ENCODE results near the gene TTC16. TPM values are rescaled to one million over a fixed set of nuclear protein-coding genes. Genes with fewer than 3 reads are reported as not detected.

Gene TTC16
- total and polyA plus RNA-seq, 2 of the 8 experiments (the other 6 are each of a cell fraction or from before 2014, with no cell fraction given), result 0.03 TPM; not detected in 1

DNA sequence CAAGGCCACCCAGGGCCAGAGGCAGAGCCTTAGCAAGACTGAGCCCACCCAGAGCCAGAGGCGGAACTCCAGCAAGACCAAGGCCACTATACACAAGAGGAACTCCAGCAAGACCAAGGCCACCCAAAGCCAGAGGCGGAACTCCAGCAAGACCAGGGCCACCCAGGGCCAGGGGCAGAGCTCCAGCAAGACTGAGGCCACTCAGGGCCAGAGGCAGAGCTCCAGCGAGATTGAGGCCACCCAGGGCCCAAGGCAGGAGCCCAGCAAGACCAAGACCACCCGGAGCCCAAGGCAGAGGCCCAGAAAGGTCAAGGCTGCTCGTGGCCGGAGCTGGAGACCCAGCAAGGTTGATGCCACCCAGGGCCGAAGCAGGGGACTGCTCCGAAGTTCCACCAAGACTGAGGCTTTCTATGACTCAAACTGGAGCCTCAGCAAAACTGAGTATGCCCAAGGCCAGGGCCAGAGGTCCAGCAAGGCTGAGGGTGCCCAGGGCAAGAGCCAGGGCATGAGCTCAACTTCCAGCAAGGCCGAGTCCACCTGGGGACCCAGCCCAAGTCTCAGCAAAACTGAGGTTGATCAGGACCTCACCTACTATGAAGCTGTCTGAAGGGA lies 15.0 kb downstream of the TTC16 start:
- no peak for FAIRE-seq
- ChIA-PET CTCF (ENCODE audit: partially characterized antibody) (interaction anchor here (0.6 to 5.0 kb wide), 9 partner anchors 14 to 227 kb away, joined by 3 to 18 read pairs (median 4); partner anchors contain the start of gene CFAP157), POLR2A (ENCODE audit: partially characterized antibody) (interaction anchor here (0.7 kb wide), 1 partner anchor 28 kb away, joined by 3 read pairs; no protein-coding TSS in a partner anchor)
- no peak overlapping the region for H3K4me3 ChIP-seq (ENCODE audit: extremely low read depth in 1 of 4, insufficient read depth in 2 of 4, low read depth in 3 of 4, low read length in 4 of 4)
- no peak overlapping the region for H2AK5ac ChIP-seq (ENCODE audit: low read depth, low read length)
- H3K14ac ChIP-seq (ENCODE audit: insufficient read length), result no peak overlapping the region
- H3K23ac ChIP-seq (ENCODE audit: insufficient read length), result no peak overlapping the region
- H2BK12ac ChIP-seq (ENCODE audit: low read depth, low read length), result 0 out of 2 replicates have a peak overlapping the region, but pooled peaks have one; percentile 39
- no peak overlapping the region for H3K27ac ChIP-seq (ENCODE audit: low read depth, low read length)
- H3K79me2 ChIP-seq (ENCODE audit: control insufficient read depth in 1 of 2, insufficient read depth in 2 of 2, low read length in 2 of 2), result no peaks in the 10 kb centered on the region
- H2BK120ac ChIP-seq (replicated peaks; ENCODE audit: low read depth, low read length), result no peak overlapping the region
- H3K36me3 ChIP-seq (ENCODE audit: control insufficient read depth in 2 of 4, insufficient read depth in 4 of 4, low read length in 3 of 4), result no peaks in the 10 kb centered on the region
- no peak overlapping the region for H4K8ac ChIP-seq (ENCODE audit: extremely low read depth, insufficient read depth, low read length)
- H3K9me3 ChIP-seq (ENCODE audit: insufficient read depth in 2 of 2, low read depth in 1 of 2, low read length in 1 of 2), result no peaks in the 10 kb centered on the region
- 0 out of 2 replicates have a peak, but pooled peaks cover 2% of the 10 kb centered on the region for H3K23me2 ChIP-seq (ENCODE audit: low read depth, low read length)
- H3K27me3 ChIP-seq (replicated peaks in 1 of 4; ENCODE audit: control insufficient read depth in 3 of 4, extremely low read depth in 1 of 4, insufficient read depth in 3 of 4, low read length in 3 of 4), result no peaks in the 10 kb centered on the region
- H2AFZ ChIP-seq (ENCODE audit: low read length), result no peak overlapping the region
- 96% methylated on average over 9 of the region's 9 CpGs; no CpG with 5 or more reads in 1 of the 2 experiments for WGBS, 2 experiments (ENCODE audit: extremely low coverage in 1 of 2, insufficient coverage in 1 of 2, insufficient read length in 1 of 2, insufficient replicate concordance in 2 of 2, low coverage in 1 of 2, low lambda C conversion rate in 2 of 2, missing lambda C conversion rate in 1 of 2)
- H2BK15ac ChIP-seq (ENCODE audit: low read length), result no peak overlapping the region
- no peak overlapping the region for H2BK5ac ChIP-seq (ENCODE audit: low read depth, low read length)
- H4K5ac ChIP-seq (ENCODE audit: insufficient read length, low read depth, low read length), result no peak overlapping the region
- no peak overlapping the region for H3K18ac ChIP-seq (ENCODE audit: extremely low read depth, low read length)
- DNase-seq (ENCODE audit: low read depth in 1 of 2, low spot score in 2 of 2), result no peak
- peaks cover 0 to 2% of the 10 kb centered on the region in 2 experiments for H4K20me1 ChIP-seq (replicated peaks in 1 of 2; ENCODE audit: control insufficient read depth in 1 of 2, insufficient read depth in 2 of 2, low read length in 2 of 2)
- H3K56ac ChIP-seq (replicated peaks; ENCODE audit: insufficient read length, low read depth, low read length), result no peak overlapping the region
- H3K4ac ChIP-seq (replicated peaks; ENCODE audit: insufficient read length, low read depth, low read length), result no peak overlapping the region
- peaks cover 3 to 11% (median 6%) of the 10 kb centered on the region in 4 experiments; a peak in 6 of 7 replicates for H3K4me1 ChIP-seq (replicated peaks in 1 of 4; ENCODE audit: control insufficient read depth in 3 of 4, insufficient read depth in 4 of 4, low read length in 3 of 4)
- no peak overlapping the region for H4K91ac ChIP-seq (replicated peaks; ENCODE audit: insufficient read length, low read length)
- no peak overlapping the region for H3K4me2 ChIP-seq (ENCODE audit: insufficient read depth in 1 of 2, low read depth in 2 of 2, low read length in 2 of 2)
- H2BK20ac ChIP-seq (ENCODE audit: low read length), result no peak overlapping the region
- no peaks in the 10 kb centered on the region for H3K79me1 ChIP-seq (ENCODE audit: low read depth, low read length)
- H3K9ac ChIP-seq (replicated peaks in 1 of 4; ENCODE audit: extremely low read depth in 1 of 4, low read depth in 3 of 4, low read length in 3 of 4), result no peak overlapping the region
- no peak for TF ChIP-seq EZH2 (IDR thresholded peaks at IDR 0.05; ENCODE audit: low read depth, low read length, severe bottlenecking)
- no peak for TF ChIP-seq GABPA (IDR thresholded peaks at IDR 0.05; ENCODE audit: borderline replicate concordance, insufficient read depth, low read length)
- no peak for TF ChIP-seq TCF12 (IDR thresholded peaks at IDR 0.05; ENCODE audit: low read depth, low read length)
- TF ChIP-seq, protein P1, sequence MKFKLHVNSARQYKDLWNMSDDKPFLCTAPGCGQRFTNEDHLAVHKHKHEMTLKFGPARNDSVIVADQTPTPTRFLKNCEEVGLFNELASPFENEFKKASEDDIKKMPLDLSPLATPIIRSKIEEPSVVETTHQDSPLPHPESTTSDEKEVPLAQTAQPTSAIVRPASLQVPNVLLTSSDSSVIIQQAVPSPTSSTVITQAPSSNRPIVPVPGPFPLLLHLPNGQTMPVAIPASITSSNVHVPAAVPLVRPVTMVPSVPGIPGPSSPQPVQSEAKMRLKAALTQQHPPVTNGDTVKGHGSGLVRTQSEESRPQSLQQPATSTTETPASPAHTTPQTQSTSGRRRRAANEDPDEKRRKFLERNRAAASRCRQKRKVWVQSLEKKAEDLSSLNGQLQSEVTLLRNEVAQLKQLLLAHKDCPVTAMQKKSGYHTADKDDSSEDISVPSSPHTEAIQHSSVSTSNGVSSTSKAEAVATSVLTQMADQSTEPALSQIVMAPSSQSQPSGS (IDR thresholded peaks at IDR 0.05; ENCODE audit: low read length), result no peak
- TF ChIP-seq SP2 (IDR thresholded peaks at IDR 0.05; ENCODE audit: low read length), result no peak
- no peak for TF ChIP-seq JUN (IDR thresholded peaks at IDR 0.05; ENCODE audit: low read depth, low read length)
- no peak for TF ChIP-seq GTF2F1 (IDR thresholded peaks at IDR 0.05; ENCODE audit: borderline replicate concordance, low read depth, low read length)
- no peak for TF ChIP-seq FOSL1 (IDR thresholded peaks at IDR 0.05; ENCODE audit: insufficient read depth, low read depth, low read length)
- TF ChIP-seq, protein P2, sequence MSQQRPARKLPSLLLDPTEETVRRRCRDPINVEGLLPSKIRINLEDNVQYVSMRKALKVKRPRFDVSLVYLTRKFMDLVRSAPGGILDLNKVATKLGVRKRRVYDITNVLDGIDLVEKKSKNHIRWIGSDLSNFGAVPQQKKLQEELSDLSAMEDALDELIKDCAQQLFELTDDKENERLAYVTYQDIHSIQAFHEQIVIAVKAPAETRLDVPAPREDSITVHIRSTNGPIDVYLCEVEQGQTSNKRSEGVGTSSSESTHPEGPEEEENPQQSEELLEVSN (IDR thresholded peaks at IDR 0.05), result no peak
- no peak for TF ChIP-seq CREB1 (IDR thresholded peaks at IDR 0.05)
- no peak for TF ChIP-seq BRCA1 (IDR thresholded peaks at IDR 0.05; ENCODE audit: low read depth, low read length)
